K562 (cell line): Measurements from ENCODE around the gene SHOX. TPM values are rescaled to one million over a fixed set of nuclear protein-coding genes. Genes with fewer than 3 reads are reported as not detected.

Experiments
- OTX1 ChIP-seq: fragments of 450-650 bp; formaldehyde crosslinking; IDR thresholded peaks from 2 replicates; pipeline ENCODE4 v1.4.0; 2022; ENCODE audit warnings: mild to moderate bottlenecking
- SIN3B ChIP-seq: fragments of 450-650 bp; IDR thresholded peaks from 2 replicates; pipeline ENCODE4 v1.6.1; 2017; ENCODE audit warnings: low read depth, mild to moderate bottlenecking, moderate library complexity
- ZNF318 ChIP-seq, 2 experiments: fragments of 450-650 bp; IDR thresholded peaks; 2 replicates each; pipeline ENCODE4 v1.6.1; 2016; ENCODE audit warnings: mild to moderate bottlenecking in 2 of 2, borderline replicate concordance in 1 of 2, low read depth in 1 of 2, moderate library complexity in 1 of 2
- ZNF407 ChIP-seq: fragments of 450-650 bp; IDR thresholded peaks from 2 replicates; pipeline ENCODE4 v1.6.1; 2016; ENCODE audit warnings: low read depth
- polyA plus RNA-seq, 8 experiments: library from polyadenylated mRNA; depleted of rRNA in 4 of 8; stranded (reverse) in 5 of 8; unstranded in 3 of 8; fragments of >200 nt; fragmentation: Nextera tagmentation in 2 of 8; fragmentation: Illumina TruSeq in 1 of 8; extraction: Ambion mirVana in 2 of 8; extraction: Trizol in 1 of 8; gene quantifications; 2 replicates each; pipeline versions ENCODE4 v1.2.1 to v1.2.3, GENCODE V29; 2011 to 2014; ENCODE audit warnings: inconsistent platforms in 1 of 8, missing spikeins in 1 of 8
- total RNA-seq, 7 experiments: library from RNA; depleted of rRNA in 6 of 7; stranded (reverse); fragments of >200 nt in 6 of 7; fragmentation: Illumina TruSeq in 2 of 7; extraction: Trizol in 2 of 7; gene quantifications; 2 replicates each; pipeline versions ENCODE4 v1.2.1 to v1.2.3, GENCODE V29; 2011 to 2021; ENCODE audit warnings: low replicate concordance in 1 of 7

SHOX gene
- total and polyA plus RNA-seq, 9 of the 15 experiments (the other 6 are each of a cell fraction or from before 2014, with no cell fraction given) = not detected

- TF ChIP-seq ZNF318 (IDR thresholded peaks at IDR 0.05; ENCODE audit: borderline replicate concordance in 1 of 2, low read depth in 1 of 2) (no peak), SIN3B (no peak), OTX1 (CRISPR knock-in tag) (no peak), ZNF407 (no peak)
- TF ChIP-seq, all 486 proteins: peak for 0
Observed at GRCh38 chrX:682892-683291, 52.3 kb downstream of the SHOX start (continued).
